NCI-H748 (cell line): ENCODE results near the gene MAPKBP1.

ENCODE experiments used
- DNase-seq: peaks from one replicate; lab custom pipeline; 2025; ENCODE audit not compliant: unreplicated experiment; lab: John Stamatoyannopoulos, UW

The MAPKBP1 gene

GRCh38 chr15:41866263-41866703 is 92.0 kb downstream of the MAPKBP1 start:
- DNase-seq = no peak

GRCh38 chr15:41866872-41867579 is 92.7 kb downstream of the MAPKBP1 start:
- no peak for DNase-seq

- no peak for DNase-seq
Observed at GRCh38 chr15:41868321-41868720, 94.0 kb downstream of the MAPKBP1 start.

GRCh38 chr15:41869770-41870688 is 95.7 kb downstream of the MAPKBP1 start:
- no peak for DNase-seq

- DNase-seq = no peak
Observed at GRCh38 chr15:41870689-41871081, 96.4 kb downstream of the MAPKBP1 start.

- DNase-seq = no peak
Observed at GRCh38 chr15:41871175-41871905, 97.1 kb downstream of the MAPKBP1 start.

- DNase-seq = no peak
Observed at GRCh38 chr15:41872166-41872747, 98.0 kb downstream of the MAPKBP1 start.

GRCh38 chr15:41873711-41874110 is 99.4 kb downstream of the MAPKBP1 start:
- no peak for DNase-seq

- DNase-seq = no peak
Observed at GRCh38 chr15:41874736-41875135, 100.5 kb downstream of the MAPKBP1 start.

- DNase-seq = no peak
Observed at GRCh38 chr15:41876007-41876406, 101.7 kb downstream of the MAPKBP1 start.

- no peak for DNase-seq
Observed at GRCh38 chr15:41876689-41877088, 102.4 kb downstream of the MAPKBP1 start.
